ENCODE measurements around the gene DYRK1A.

DYRK1A gene

DNA sequence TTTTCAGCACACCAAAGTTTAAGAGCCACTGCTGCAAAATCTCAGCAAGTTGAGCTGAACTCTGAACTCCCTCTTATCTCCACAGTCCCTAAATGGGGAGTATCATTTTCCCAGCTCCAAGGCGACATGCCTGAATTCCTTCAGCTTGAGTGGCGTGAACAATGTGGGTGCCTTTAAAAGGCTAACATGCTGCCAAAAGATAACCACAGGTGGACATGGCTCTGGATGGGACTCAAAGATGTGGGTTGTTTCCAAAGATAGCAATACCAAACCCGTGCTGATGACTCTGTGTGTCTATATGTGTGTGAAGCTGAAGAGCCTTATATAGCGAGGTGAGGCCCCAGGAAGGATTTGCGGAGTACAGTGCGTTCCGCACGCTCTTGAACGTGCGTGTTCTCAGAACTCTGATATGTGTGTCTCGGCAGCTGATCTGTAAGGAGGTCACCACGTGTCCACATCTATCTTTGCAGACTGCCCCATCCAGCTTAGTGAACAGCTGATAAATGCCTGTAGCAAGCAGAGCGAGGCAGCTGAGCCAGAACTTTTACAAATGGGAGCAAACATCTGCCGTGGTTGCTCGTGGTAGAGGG lies 189.2 kb downstream of the DYRK1A start:
- TF ChIP-seq, protein P1, sequence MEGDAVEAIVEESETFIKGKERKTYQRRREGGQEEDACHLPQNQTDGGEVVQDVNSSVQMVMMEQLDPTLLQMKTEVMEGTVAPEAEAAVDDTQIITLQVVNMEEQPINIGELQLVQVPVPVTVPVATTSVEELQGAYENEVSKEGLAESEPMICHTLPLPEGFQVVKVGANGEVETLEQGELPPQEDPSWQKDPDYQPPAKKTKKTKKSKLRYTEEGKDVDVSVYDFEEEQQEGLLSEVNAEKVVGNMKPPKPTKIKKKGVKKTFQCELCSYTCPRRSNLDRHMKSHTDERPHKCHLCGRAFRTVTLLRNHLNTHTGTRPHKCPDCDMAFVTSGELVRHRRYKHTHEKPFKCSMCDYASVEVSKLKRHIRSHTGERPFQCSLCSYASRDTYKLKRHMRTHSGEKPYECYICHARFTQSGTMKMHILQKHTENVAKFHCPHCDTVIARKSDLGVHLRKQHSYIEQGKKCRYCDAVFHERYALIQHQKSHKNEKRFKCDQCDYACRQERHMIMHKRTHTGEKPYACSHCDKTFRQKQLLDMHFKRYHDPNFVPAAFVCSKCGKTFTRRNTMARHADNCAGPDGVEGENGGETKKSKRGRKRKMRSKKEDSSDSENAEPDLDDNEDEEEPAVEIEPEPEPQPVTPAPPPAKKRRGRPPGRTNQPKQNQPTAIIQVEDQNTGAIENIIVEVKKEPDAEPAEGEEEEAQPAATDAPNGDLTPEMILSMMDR (IDR thresholded peaks at IDR 0.05; ENCODE audit: control insufficient read depth, insufficient read depth, low read depth, low read length, missing control alignments) = no peak
- H3K4me3 ChIP-seq (ENCODE audit: control insufficient read depth, low read depth, low read length) = no peak overlapping the region
- no peak for DNase-seq (ENCODE audit: low read depth)

DNA sequence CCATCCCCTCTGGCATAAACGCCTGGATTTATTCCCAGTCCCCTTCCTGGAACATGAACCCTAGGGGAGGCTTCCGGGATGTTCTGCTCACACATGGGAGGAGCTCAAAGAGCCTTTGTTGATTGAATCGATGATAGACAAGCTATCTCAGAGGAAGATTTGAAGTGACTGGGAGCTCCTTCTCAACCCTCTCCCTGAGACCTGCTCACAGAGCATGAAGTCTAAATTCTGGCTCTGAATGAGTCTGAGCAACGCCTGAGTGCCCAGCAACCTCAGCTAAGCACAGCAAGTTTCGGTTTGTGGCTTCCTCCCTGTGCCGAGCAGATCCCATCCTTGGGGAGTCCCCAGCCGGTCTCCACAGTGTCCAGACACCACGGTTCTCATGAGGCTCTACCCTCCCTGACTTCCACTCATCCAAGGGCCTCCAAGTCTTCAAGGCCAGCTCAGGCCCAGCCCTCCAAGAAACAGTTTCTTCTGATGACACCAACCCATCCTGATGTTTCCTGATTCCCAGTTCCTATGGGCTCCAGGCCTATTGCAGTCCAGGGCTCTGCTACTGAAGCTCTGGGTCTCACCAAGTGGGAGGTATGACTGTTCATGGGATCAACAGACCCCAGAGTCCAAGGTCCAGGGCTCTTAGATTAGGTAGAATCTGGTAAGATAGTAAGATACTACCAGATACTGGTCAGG lies 190.8 kb downstream of the DYRK1A start:
- no peak overlapping the region for H3K4me3 ChIP-seq (ENCODE audit: control insufficient read depth, low read depth, low read length)
- TF ChIP-seq, protein P1 (IDR thresholded peaks at IDR 0.05; ENCODE audit: control insufficient read depth, insufficient read depth, low read depth, low read length, missing control alignments) = no peak
- no peak for DNase-seq (ENCODE audit: low read depth)

DNA sequence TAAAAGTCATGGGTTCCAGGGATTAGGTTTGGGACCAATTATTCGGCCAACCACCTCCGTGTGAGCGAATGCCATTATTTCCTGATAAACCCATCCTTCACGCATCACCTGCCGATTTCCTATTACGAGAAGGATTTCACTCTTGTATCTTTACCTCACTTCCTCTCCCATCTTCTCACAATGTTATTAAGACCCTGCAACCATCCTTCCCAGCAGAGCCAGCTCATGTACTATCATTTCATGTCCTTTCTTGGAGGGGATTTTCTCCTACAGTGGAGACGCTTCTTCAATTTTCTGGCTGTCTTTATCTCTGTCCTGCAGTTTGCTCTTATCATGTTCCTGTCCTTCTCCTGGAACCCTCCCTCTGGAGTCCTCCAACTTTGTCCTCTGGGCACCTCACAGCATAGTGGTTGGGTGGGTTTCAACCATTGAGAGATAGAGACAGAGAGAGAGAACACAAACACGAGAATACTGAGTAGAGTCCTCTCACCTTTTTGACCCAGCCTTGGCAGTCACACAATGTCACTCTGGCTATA lies 192.2 kb downstream of the DYRK1A start:
- no peak for DNase-seq (ENCODE audit: low read depth)
- TF ChIP-seq, protein P1 (IDR thresholded peaks at IDR 0.05; ENCODE audit: control insufficient read depth, insufficient read depth, low read depth, low read length, missing control alignments) = no peak
- H3K4me3 ChIP-seq (ENCODE audit: control insufficient read depth, low read depth, low read length) = no peak overlapping the region

DNA sequence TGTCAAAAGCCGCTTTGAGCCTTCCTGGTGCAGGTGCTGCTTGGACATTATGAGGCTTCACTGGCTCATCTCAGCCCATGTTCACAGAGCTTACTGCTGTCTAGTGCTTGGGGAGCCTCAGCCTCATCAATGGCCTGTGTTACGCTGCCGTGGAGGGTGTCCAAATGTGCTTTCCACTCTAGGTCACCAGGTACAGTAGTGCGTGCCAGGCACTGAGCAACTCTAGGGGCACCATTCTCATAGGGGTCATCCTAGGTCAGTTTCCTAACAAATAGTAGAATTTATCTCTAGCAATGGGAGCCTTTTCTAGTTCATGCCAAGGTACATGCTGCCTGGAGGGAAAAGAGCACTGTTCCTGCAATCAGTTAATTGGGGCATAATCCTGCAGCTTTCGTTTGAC lies 193.8 kb downstream of the DYRK1A start:
- no peak for DNase-seq (ENCODE audit: low read depth)
- H3K4me3 ChIP-seq (ENCODE audit: control insufficient read depth, low read depth, low read length) = no peak overlapping the region
- TF ChIP-seq, protein P1 (IDR thresholded peaks at IDR 0.05; ENCODE audit: control insufficient read depth, insufficient read depth, low read depth, low read length, missing control alignments) = no peak

DNA sequence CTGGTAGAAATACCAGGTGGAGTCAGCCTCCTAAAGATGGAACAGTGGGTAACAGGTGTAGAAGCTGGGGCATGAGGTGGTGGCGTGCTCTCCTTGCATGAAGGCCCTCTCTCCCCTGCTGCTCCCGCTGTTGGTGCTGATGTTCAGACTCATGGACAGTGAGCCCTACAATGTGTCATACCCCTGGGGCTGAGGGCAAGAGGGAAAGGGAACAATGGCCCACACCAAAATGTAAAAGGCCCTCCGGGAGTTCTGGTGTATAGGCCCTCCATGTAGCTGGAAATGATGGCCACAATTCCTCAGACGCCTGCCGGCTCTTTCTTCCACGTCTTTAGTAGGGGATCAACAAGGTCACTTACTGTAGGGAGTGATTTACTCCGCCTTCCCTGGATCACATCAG lies 194.9 kb downstream of the DYRK1A start:
- TF ChIP-seq, protein P1 (IDR thresholded peaks at IDR 0.05; ENCODE audit: control insufficient read depth, insufficient read depth, low read depth, low read length, missing control alignments) = no peak
- no peak overlapping the region for H3K4me3 ChIP-seq (ENCODE audit: control insufficient read depth, low read depth, low read length)
- no peak for DNase-seq (ENCODE audit: low read depth)

DNA sequence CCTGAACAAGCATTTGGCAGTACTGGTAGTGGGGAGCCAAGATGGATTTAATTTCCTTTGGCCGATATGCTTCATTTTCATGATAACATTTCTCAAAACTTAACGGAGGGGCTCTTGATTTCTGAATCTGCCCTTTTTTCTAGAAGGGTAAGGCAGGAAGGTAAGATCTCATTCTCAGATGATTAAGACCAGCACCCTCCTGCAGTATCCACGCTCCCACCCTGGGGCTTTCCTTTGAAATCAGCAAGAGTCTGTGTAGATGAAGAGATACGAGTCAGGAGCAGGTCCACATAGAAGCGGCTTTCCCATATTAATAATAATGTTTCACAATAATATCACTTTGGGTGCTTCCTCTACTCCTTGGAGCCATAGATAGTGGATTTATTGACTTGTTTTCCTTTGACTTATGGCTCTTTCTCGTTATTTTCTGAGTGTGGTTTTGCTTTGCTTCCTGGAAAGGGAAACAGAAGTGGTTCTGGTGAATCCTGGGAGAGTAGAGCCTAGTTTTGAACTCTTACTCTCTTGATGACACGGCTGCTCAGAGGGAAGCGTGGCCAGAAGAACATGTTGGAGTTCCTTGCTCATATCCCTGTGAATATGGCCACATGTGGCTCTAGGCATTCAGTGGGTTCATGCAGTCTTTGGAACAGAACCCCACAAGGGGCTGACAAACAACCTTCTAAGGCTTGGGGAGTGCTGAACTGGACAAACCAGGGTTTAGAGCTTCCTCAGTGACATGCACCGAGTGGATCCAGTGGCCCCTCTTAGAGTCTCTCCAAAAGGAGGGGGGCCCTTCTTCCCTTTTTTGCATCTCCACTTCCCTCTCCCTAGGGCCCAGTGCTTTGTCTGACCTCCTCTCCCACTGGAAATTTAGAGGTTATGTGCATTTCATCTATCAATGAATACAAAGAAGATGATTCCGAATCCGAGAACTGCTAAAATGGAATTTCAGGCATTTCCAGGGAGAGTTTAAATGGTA lies 195.7 kb downstream of the DYRK1A start:
- TF ChIP-seq, protein P1 (IDR thresholded peaks at IDR 0.05; ENCODE audit: control insufficient read depth, insufficient read depth, low read depth, low read length, missing control alignments) = no peak
- no peak for DNase-seq (ENCODE audit: low read depth)
- H3K4me3 ChIP-seq (ENCODE audit: control insufficient read depth, low read depth, low read length) = no peak overlapping the region

All from AG09309 (cell line).